ENCODE measurements around the gene EML4.

EML4 gene

DNA sequence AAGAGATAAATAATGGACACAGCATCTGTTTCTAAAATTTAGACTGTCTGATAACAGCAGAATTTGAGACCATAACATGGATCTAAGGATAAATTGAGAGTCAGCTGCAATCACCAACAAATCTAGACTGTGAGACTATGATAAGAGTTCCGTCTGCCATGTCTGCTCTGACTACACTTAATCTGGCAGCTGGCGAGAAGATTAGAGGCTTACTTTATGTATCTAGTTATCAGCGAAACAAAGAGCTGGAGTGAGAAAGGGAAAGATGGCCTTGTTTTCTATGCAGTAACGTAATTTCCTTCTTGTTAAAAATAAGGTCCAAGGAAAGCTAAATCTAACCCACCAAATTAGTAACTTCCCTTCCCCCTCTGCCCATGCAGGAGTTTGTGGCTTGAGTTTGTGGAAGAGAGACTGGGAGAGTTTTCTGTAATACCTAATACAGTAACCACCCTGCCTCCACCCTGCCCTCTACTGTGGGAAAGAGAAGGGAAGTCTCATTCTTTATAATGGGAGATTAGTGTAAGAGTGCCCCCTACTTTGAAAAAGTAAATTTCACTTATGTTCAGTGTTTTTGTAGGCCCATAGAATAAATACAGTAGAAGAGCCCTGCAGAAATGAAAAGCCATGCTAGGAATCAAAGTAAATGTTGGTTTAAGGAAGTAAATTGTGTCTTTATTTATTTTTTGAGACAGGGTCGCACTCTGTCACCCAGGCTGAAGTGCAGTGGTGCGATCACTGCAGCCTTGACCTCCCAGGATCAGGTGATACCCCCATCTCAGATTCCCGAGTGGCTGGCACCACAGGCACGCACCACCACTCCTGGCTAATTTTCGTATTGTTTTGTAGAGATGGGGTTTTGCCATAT is 27.5 kb downstream of the EML4 start:
- peak; percentile 79 to 88 for DNase-seq

DNA sequence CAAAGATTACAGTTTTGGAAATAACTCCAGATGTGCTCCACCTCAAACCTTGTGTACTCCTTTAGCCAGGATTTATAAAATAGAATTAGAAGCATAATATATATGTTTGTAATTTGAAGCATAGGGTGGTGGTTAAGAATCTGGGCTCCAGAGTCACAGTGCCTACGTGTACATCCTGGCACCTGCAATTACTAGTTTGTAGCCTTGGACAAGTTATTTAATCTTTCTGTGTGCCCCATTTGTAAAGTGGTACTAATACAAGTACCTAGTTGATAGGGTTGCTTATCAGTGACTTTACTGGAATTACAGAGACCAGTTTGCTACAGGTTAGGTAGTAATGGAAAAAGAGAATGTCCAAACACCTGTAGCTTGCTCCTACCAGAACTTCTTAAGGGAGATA is 28.6 kb downstream of the EML4 start:
- no peak for DNase-seq

DNA sequence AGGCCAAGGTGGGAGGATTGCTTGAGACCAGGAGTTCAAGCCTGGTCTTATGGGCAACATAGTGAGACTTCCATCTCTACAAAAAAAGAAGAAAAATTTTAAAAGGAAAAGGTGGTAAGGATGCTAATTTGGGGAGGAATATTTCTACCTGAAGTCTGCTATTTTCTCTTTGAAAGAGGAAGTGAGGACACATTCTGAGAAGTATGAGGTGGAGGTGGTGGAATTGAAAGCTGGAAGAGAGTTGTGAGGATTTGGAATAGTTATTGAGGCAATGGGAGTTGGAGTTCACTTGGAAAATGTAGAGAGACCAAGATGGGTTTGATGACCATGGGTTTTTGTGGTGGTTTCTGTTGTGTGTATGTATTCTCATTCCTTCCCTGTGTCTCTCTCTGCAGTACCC is 29.3 kb downstream of the EML4 start:
- no peak for DNase-seq

DNA sequence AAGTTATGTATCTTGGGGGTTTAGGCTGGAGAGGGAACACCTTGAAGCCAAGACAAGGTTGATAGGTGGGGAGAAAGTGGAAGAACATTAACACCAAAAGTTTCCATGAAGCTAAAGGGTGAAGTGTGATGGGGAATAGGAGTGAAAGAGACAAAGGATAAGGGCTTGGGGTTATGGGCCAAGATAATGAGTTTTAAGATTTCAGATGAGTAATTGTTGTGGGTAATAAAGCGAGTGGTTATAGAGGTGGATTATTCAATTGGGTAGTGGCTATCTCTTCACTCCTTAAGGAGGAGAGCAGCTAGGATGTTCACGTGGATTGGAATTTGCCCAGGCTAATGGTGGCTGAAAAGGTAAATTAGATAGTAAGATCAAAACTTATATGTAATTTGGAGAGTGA is 29.8 kb downstream of the EML4 start:
- no peak for DNase-seq

DNA sequence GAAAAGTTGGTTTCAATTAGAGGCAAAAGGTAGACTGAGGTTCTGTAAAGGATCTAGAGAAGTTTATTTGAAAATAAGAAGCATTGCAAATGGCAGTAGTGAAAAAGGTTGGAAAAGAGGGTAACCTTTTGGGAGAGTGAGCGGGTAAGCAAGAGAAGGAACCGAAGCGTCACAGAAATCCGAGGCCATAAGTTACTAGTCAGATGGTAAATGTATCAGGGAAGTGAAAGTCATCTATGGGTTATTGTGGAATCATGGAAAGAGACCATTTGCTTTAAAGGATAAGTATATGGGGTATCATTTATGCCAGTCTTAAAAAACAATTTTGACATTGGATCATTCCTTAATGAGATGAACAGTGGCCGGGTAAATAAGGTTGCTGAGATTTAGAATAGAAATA is 30.5 kb downstream of the EML4 start:
- no peak for DNase-seq

DNA sequence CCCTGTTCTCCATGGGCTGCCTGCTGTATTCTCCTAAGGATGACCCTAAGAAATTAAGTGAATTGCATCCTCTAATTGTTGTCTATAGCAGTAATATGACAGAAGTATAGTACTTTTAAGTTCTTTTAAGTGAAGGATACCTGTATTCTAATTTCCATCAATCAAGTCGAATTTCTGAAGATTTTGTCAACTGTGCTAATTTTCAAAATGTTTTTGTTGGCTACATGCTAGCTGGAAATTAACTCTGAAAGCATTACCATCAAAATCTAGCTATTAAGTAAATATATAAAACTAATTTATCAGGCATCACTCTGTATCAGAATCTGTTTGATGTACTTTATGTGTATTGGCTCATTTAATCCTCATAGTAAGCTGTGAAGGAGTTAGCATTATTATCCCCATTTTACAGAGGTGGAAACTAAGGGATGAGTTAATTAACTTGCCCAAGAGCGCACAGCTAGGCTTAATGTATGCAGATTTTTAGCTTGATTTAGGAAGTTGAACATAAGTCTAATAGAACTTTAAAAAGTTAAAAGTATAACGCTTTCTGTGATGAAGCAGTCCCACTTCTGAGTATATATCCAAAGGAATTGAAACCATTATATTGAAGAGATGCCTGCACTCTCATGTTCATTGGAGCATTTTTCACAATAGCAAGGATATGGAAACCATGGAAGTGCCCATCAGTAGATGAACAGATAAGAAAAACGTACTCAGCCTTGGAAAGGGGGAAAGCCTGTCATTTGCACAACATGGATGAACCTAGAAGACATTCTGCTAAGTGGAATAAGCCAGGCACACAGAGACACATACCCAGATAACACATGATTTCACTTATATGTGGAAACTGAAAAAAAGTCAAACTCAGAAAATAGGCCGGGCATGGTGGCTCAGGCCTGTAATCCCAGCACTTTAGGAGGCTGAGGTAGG is 32.0 kb downstream of the EML4 start:
- DNase-seq: no peak

DNA sequence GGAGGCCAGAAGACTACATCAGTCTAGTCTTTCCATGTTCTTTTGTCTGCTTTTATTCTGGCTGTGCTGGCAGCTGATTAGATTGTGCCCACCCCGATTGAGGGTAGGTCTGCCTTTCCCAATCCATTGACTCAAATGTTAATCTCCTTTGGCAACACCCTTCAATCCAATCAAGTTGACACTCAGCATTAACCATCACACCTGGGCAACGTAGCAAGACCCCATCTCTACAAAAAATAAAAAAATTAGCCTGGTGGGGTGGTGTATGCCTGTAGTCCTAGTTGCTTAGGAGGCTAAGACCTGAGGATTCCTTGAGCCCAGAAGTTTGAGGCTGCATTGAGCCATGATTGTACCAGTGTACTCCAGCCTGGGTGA is 33.5 kb downstream of the EML4 start:
- no peak for DNase-seq

DNA sequence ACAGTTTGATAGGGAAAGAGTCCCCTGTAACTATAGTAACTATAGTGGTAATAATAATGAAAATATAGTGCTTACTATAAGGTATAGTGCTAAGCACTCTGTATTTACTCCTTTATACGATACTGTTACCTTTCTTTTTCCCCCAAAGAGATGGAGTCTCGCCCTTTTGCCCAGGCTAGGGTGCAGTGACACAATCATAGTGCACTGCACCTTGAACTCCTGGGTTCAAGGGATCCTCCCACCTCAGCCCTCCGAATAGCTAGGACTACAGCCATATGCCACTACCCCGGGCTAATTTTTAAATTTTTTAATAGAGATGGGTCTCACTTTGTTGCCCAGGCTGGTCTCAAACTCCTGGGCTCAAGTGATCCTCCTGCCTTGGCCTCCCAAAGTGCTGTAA is 34.6 kb downstream of the EML4 start:
- no peak for DNase-seq

DNA sequence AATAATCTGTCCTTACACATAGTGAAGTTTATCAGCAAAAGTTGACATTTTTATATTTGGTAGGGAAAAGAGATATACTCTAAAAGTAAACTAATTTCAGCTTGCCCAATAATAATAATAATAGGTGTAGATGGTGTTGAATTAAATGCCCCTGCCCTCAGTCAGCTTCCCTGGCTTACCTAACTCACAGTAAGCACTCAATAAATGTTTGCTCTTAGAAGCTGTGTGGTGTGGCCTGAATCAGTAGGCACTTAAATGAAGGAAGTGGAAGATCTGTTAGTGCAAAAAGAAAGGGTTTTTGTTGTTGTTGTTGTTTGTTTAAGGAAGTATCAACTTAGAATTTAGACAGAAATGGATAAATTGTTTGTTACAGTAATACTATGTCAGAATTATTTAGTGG is 36.2 kb downstream of the EML4 start:
- no peak for DNase-seq

DNA sequence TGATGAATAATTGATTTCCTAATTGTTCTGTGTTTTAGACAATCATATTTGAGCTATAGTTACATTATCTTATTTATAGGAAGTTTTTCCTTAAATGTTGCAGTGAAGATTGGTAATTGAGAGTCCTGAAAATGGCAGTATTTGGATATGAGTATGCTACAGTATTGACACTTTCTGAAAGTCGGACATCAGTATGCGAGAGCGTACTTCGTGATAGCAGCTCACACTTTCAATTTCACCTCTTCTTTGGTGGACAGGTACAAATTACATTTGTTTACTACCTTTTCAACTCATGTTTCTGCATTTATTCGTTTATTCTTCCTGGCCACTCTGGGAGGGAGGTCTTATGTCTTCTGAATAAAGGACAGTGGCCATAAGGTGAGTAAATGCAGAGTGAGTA is 38.7 kb downstream of the EML4 start:
- DNase-seq: no peak

DNA sequence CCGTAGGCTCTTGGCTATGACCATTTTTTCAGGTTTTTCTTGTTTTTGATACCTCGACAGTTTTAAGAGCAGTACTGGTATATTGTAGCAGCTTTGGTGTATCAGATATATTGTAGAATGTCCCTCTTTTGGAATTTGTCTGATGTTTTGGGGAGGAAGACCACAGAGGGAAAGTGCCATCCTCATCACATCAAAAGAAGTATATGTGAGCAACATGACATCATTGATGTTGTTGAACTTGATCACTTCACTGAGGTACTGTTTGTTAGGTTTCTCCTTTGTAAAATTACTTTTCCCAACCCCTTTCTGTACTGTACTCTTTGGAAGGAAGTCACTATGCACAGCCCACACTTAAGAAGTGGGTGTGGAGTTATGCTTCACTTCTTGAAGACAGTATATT is 41.0 kb downstream of the EML4 start:
- no peak for DNase-seq

DNA sequence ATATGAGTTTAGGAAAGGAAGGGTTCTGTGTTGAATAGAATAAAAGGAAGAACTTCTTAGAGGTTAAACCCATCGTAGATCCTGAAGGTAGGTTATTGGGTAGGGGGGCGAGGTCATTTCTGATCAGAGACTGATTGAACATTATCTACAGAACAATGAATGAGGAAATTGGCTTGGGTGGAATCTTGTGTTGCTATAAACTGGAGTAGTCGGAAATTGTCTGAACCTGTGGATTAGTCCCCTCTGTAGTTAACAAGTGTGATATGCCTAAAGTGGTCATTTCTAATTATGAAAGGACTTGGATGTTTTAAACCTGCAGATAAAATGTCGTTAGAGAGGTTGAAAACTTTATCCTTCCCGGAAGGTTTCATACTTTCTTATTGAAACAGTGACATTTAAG is 42.1 kb downstream of the EML4 start:
- DNase-seq: no peak

DNA sequence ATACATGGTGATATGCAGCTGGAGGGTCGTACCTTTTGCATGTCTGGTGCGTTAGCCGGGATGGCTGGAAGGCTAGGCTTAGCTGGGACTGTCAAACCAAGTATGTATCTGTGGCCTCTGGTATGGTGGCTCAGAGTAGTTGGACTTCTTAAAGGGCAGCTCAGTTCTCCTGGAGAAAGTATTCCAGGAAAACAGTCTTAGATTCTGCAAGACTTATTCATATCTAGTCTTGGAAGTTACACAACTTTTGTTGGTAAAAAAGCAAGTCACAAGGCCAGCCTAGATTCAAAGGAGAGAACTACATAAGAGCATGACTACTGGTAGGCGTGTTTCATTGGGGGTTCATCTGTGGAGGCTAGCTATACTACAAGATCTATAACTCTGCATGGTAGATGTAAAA is 45.5 kb downstream of the EML4 start:
- DNase-seq: peak; percentile 4 to 19

DNA sequence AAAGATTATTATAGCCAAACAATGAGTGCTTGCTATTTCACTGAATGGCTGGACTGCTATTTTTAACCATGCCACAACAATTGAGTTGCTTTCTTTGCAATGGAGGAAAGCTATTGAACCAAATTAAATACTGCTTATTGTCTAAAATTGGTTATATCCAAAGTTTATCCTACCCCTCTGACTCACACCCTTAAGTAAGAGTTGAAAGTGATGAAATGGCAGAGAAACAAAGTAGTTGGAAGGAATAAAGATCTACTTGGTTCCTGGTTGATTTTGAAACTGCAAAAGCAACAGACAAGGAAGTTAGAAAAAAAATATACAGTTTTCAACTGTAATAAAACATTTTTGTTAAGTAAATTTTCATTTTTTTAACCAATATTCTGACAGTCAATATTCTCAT is 47.5 kb downstream of the EML4 start:
- DNase-seq: peak; percentile 79 to 86

DNA sequence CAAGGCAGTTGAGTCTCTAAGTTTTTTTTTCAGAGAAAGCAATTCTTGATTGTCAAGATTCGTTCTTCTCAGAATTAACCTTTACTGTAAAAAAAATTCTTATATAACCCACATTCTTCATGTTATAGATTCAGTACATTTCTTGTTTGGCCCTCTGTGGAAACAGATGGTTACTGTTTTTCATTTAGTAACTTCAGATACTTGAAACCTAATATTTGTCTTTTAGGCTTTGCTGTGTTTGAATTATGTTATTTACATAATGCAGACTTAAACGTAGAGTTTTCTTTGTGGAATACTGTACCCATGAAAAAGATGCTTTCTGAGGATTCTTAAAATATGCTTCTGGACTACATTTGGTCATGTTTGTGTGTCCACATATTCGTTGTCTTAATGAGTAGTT is 48.2 kb downstream of the EML4 start:
- no peak for DNase-seq

DNA sequence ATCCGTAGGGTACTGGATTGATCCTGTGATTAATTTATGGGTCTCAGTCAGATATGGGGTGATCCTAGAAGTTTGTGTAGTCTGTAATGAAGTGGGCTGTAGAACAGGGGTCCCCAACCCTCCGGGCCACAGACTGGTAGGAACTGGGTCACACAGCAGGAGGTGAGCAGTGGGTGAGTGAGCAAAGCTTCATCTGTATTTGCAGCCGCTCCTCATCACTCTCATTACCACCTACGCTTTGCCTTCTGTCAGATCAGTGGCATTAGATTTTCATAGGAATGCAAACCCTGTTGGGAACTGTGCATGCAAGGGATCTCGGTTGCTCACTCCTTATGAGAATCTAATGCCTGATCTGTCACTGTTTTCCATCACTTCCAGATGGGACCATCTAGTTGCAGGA is 48.8 kb downstream of the EML4 start:
- DNase-seq: no peak

DNA sequence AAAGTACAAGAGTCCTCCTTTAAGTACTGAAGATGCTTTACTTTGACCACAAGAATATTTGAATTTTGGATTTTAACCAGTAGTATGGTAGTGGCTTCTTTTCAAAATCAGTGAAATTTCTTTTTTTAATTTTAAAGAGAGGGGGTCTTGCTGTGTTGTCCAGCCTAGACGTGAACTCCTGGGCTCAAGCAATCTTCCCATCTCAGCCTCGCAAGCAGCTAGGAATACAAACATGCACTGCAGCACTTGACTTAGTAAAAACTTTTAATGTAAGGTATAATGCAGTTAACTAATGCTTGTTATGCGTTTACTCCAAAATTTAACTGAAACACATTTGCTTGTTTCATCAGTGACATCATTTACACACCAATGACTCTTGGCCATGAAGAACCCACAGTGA is 49.6 kb downstream of the EML4 start:
- no peak for DNase-seq

DNA sequence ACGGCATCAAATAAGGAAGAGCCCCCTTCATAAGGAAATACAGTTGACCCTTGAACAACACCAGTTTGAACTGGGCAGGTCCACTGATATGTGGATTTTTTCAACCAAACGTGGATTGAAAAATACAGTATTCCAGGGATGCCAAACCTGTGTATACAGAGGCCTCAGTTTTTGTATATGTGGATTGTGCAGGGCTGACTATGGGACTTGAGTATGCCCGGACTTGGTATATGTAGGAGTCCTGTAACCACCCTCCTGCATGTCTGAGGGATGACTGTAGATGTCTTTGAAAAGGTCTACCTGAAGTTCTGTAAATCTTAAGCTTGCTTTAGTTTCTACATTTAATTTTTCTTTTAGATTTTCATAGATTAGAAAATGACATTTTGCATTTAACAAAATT is 50.0 kb downstream of the EML4 start:
- no peak for DNase-seq

DNA sequence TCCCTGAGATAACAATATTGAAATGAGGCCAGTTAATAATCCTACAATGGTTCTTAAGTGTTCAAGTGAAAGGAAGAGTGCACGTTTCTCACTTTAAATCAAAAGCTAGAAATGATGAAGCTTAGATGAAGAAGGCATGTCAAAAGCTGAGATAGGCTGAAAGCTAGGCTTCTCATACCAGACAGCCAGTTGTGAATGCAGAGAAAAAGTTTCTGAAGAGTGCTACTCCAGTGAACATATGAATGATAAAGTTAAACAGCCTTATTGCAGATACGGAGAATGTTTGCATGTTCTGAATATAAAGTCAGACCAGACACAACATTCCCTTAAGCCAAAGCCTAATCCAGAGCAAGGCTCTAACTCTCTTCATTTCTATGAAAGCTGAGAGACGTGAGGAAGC is 51.4 kb downstream of the EML4 start:
- DNase-seq: no peak

DNA sequence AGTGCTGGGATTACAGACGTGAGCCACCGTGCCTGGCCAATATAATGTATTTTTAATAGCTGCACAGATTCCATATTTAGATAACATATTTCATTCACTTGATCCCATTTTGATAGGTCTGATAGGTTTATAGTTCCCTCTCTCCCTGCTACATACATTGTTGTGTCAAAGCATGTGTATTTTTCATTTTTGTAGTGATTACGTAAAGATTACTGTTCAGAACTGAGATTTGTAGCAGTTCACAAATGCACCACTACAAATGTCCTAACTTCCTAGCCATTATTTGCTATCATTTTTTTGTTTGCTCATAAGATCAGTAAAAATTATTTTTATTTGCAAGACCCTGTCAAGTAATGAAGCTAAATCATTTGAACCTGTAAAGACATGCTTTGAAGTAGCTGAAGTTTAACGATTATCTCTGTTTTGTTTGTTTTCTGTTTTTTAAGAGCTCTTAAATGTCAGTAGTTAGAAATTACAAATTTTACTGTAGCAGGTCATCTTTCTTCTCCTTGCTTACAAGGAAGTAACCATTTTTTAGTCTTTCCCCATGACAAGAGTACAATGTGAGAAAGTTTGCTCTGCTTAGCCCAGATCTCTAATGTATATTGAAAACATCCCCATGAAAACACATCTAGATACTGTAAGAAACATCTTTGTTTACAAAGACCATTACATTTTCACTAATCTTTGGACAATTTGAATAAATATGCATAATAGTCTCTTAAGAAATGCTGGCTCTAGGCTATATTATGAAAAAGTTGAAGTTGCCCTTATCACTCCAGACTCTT is 54.1 kb downstream of the EML4 start:
- DNase-seq: no peak

DNA sequence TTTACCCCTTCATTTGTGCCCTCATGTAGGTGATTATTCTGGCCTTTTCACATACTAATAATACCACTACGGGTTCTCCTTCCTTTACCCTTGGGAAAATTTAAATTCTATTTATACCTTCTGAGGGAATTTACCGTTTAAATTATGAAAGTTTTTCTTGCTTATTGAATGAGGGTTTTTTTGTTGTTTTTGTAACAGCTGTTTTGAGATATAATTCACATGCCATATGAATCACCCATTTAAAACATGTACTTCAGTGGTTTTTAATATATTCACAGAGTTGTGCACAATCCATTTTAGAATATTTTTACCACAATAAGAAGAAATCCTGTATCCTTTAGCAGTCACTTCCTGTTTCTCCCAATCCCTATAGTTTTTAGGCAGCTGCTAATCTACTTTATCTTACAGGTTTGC is 54.7 kb downstream of the EML4 start:
- DNase-seq: no peak

DNA sequence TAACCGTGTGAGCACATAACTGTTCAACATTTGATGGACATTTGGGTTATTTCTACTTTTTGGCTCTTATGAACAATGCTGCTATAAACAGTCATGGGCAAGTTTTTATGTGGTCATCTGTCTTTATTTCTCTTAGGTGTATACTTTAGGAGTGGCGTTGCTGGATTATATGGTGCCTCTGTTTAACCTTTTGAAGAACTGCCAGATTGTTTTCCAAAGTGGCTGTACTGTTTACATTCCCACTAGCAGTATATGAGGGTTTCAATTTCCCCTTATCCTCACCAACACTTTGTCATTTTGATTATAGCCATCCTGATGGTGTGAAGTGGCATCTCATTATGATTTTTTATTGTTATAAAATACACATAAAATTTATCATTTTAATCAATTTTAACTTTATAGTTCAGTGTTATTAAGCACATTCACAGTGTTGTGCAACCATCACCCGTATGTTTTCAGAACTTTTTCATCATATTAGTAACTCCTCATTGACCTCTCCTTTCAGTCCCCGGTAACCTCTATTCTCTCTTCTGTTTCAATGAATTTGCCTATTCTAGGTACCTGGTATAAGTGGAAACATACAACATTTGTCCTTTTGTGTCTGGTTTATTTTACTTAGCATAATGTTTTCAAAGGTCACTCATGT is 55.4 kb downstream of the EML4 start:
- no peak for DNase-seq

DNA sequence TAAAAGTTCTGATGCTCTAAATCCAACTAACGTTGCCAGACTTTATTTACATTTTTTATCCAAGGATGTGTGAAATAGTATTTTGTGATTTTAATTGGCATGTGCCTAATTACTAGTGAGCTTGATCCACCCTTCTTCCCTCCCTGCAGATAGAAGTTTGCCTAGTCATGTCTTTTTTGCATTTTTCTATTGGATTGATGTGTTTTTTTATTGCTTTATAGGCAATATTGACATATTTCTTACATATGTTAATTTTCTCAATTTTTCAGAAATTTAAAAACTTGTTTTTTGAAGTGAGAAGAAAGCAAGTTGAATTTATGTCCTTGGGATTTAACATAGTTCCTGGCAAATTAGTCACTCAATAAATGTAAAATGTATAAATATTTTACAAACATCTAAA is 56.4 kb downstream of the EML4 start:
- no peak for DNase-seq

All from AML-193 (cell line).